Measurements from ENCODE around the gene YAF2.

Gene YAF2

DNA sequence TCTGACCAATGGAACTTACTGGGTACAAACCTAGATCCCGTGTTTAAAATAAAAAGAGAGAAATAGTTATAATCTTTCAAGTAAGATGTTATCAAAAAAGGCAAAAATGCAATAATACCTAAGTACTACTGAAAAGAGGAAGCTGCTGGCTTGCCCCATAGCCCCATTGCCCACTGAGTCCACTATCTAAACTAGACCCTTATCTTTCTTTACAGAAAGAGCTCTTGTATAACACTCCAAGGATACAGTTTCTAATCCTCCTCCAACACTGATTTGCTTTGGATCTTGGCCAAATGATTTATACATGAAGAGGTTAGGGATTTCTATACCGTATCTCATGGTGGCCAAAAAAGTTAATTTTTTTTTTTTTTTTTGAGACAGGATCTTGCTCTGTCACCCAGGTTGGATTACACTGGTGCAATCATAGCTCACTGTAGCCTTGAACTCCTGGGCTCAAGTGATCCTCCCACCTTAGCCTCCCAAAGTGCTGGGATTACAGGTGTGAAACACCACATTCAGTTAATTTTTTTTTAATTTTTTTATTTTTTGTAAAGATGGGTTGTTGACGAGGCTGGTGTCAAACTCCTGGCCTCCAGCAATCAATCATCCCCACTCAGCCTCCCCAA, 96.0 kb downstream of the YAF2 start:
- Mint-ChIP-seq H3K9me3 (no peaks in the 10 kb centered on the region), H3K27me3 (ENCODE audit: low read depth) (peaks cover 3% of the 10 kb centered on the region), H3K4me3 (no peak overlapping the region), H3K27ac (no peak overlapping the region), H3K36me3 (ENCODE audit: low read depth) (peaks cover 3% of the 10 kb centered on the region), H3K4me1 (ENCODE audit: low read depth) (peaks cover 33% of the 10 kb centered on the region)
- DNase-seq (ENCODE audit: low spot score), result no peak

DNA sequence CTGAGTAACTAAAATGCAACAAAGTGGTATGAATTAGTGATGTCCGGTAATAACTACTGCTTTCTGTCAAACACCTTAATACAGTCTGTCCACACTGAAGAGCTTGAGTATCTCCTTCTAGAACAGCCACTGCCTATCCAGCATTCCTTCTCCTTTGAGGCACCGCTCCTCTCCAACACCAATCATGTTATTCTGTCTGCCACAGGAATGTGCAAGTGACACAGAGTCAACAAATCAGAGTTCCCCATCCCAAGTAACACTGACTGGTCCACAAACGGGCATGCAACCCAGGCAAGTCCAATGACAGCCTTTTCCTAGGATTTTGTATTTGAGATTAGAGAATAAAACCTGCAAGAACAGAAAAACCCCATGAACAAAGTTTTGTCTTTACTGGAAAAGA, 97.1 kb downstream of the YAF2 start:
- peaks cover 3% of the 10 kb centered on the region for H3K27me3 Mint-ChIP-seq (ENCODE audit: low read depth)
- H3K4me3 Mint-ChIP-seq, result no peak overlapping the region
- H3K9me3 Mint-ChIP-seq, result no peaks in the 10 kb centered on the region
- peaks cover 3% of the 10 kb centered on the region for H3K36me3 Mint-ChIP-seq (ENCODE audit: low read depth)
- H3K27ac Mint-ChIP-seq, result no peak overlapping the region
- no peak for DNase-seq (ENCODE audit: low spot score)
- peaks cover 32% of the 10 kb centered on the region for H3K4me1 Mint-ChIP-seq (ENCODE audit: low read depth)

DNA sequence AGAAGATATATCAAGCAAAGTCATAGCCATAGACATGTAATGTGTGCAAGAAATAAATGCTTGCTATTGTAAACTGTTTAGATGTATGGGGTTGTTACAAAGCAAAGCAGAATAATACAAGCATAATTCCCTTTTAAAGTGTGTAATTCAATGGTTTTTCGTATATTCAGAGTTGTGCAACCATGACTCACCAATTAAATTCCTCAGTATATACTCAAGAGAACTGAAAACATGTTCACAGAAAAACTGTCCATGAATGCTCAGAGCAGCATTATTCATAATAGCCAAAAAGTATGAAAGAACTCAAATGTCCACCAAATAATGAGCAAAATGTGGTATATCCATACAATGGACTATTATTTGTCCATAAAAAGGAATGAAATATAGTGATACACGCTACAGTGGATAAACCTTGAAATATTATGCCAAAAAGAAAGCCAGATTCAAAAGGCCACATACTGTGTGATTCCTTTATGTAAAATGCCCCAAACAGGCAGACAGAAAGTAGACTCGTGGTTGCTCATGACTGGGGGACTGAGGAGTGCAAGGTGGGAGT, 102.7 kb downstream of the YAF2 start:
- DNase-seq (ENCODE audit: low spot score), result no peak
- Mint-ChIP-seq H3K36me3 (ENCODE audit: low read depth) (no peaks in the 10 kb centered on the region), H3K9me3 (no peaks in the 10 kb centered on the region), H3K27ac (no peak overlapping the region), H3K4me1 (ENCODE audit: low read depth) (peaks cover under 1% of the 10 kb centered on the region), H3K27me3 (ENCODE audit: low read depth) (no peaks in the 10 kb centered on the region), H3K4me3 (no peak overlapping the region)

DNA sequence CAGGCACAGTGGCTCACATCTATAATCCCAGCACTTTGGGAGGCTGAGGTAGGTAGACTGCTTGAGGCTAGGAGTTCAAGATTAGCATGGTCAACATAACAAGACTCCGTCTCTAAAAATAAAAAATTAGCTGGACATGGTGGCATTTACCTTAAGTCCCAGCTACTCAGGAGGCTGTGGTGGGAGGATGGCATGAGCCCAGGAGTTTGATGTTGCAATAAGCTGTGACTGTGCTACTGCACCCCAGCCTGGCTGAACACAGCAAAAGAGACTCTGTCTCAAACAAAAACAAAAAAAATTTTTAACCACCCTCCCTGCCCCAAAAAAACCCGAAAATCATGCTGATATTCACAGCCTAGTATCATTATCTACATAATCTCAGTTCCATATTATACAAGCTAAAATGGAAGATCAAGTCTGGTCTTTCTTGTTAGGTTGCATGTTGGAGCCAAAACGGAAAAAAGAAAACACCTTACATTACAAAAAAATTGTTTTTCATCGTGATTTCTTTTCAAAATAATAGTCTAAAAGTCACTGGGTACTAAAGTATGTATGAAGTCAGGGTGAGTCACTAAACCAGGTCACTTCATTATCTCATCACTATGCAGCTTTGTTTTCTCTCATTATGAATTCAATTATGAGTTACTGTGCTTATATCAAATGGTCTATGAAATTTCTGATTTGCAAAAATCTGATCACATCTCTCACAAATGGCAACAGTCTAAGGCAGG, 107.2 kb downstream of the YAF2 start:
- H3K27ac Mint-ChIP-seq, result no peak overlapping the region
- H3K4me1 Mint-ChIP-seq (ENCODE audit: low read depth), result peaks cover 6% of the 10 kb centered on the region
- DNase-seq (ENCODE audit: low spot score), result no peak
- H3K27me3 Mint-ChIP-seq (ENCODE audit: low read depth), result no peaks in the 10 kb centered on the region
- H3K4me3 Mint-ChIP-seq, result no peak overlapping the region
- no peaks in the 10 kb centered on the region for H3K36me3 Mint-ChIP-seq (ENCODE audit: low read depth)
- no peaks in the 10 kb centered on the region for H3K9me3 Mint-ChIP-seq

DNA sequence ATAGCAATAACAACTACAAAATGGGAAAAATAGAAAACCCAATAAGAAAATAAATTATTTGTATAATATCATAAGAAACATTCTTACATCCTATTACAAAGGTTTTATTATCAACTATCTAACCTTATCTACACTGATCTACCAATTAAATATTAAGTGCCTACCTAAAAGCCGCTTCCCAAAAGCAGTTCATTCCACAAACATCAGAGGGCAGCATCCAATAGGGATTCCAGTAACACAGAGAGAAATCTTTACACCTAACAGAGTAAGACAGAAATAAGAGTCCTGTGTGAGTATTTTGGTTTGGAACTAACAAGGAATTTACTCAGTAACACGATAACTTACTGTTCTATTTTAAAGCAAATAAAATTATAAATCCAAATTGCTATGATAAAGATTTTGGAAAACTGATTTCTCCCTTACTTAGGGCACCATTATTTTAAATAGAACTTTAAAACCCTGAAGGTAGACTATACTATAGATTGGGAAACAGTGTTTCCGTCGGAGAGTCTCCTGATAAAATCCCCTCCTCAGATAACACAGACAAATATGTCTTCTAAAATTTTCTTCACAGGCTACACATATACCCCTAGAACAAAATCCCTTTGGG, 108.3 kb downstream of the YAF2 start:
- Mint-ChIP-seq H3K27ac (no peak overlapping the region), H3K27me3 (ENCODE audit: low read depth) (no peaks in the 10 kb centered on the region), H3K36me3 (ENCODE audit: low read depth) (no peaks in the 10 kb centered on the region), H3K9me3 (no peaks in the 10 kb centered on the region), H3K4me3 (no peak overlapping the region), H3K4me1 (ENCODE audit: low read depth) (peaks cover 6% of the 10 kb centered on the region)
- DNase-seq (ENCODE audit: low spot score), result no peak

DNA sequence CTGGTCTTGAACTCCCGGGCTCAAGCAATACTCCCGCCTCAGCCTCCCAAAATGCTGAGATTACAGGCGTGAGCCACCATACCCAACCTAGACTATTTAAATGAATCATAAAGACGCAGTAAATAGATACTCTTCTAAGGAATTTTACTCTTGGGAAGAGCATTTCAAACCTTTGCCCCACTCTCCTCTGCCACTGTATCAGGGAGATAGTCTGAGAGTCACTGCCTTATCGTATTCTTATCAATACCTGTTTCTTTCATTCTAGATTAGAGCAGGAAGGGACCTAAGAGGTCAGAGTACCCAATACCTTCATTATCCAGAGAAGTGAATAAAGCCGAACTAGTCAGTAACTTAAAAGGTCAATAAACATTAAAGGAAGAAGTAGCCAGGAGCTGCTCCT, 109.2 kb downstream of the YAF2 start:
- DNase-seq (ENCODE audit: low spot score), result no peak
- no peak overlapping the region for H3K4me3 Mint-ChIP-seq
- H3K9me3 Mint-ChIP-seq, result no peaks in the 10 kb centered on the region
- H3K4me1 Mint-ChIP-seq (ENCODE audit: low read depth), result peaks cover 6% of the 10 kb centered on the region
- no peak overlapping the region for H3K27ac Mint-ChIP-seq
- no peaks in the 10 kb centered on the region for H3K36me3 Mint-ChIP-seq (ENCODE audit: low read depth)
- no peaks in the 10 kb centered on the region for H3K27me3 Mint-ChIP-seq (ENCODE audit: low read depth)

DNA sequence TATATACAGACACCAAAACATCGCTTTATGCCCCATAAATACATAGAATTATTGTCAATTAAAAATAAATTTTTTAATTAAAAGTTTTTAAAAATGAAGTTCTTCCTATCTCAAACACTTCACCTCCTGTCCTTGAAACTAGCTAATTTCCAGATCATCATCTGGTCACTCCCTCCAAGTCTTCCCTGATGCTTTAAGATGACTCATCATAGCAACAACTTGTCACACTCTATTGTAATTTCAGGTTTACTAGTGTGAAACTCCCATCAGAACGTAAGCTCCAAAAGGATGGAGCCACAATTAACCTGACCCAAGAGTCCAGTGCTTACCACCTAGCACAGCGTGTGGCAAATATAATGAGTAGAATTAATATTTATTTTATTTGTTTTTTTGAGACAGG, 109.7 kb downstream of the YAF2 start:
- Mint-ChIP-seq H3K27ac (no peak overlapping the region), H3K4me1 (ENCODE audit: low read depth) (peaks cover 6% of the 10 kb centered on the region), H3K36me3 (ENCODE audit: low read depth) (no peaks in the 10 kb centered on the region), H3K9me3 (no peaks in the 10 kb centered on the region), H3K4me3 (no peak overlapping the region), H3K27me3 (ENCODE audit: low read depth) (no peaks in the 10 kb centered on the region)
- no peak for DNase-seq (ENCODE audit: low spot score)

DNA sequence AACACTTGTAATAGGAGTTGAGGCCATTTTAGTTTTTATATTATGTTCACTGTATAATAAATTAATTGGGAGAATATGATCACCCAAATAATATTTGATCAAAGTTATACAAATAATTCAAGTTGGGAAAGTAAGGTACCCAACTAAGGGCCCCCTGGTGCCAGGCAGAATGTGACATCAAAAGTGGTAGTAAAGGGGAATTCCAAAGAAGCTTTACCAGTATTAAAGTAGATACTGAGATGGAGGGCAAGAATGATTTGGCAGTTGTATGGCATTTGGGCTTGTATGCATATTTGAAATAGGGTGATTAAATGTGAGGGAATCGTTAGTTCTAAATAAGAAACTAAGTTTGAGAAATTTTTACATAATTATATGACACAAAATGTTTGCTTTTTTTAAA, 111.1 kb downstream of the YAF2 start:
- no peaks in the 10 kb centered on the region for H3K36me3 Mint-ChIP-seq (ENCODE audit: low read depth)
- no peaks in the 10 kb centered on the region for H3K27me3 Mint-ChIP-seq (ENCODE audit: low read depth)
- H3K4me3 Mint-ChIP-seq, result no peak overlapping the region
- H3K4me1 Mint-ChIP-seq (ENCODE audit: low read depth), result peaks cover 6% of the 10 kb centered on the region
- no peak overlapping the region for H3K27ac Mint-ChIP-seq
- DNase-seq (ENCODE audit: low spot score), result no peak
- H3K9me3 Mint-ChIP-seq, result no peaks in the 10 kb centered on the region

DNA sequence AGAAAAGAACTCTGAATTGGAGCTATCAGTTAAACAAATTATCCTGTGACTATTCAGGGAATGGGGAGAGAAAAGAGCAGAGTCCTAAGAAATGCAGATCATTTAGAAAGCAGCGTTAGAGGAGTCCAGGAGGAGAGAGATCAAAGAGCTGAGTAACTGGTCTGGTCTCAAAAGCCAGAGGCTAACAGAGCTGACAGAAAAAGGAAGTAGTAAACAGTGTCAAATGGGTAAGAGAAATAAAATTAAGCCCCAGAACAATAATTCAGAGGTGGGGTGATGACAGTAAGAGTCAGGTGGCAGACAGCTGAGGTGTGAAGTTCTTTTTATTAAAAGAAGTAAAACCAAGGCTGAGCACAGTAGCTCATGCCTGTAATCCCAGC, 112.7 kb downstream of the YAF2 start:
- Mint-ChIP-seq H3K27ac (no peak overlapping the region), H3K27me3 (ENCODE audit: low read depth) (no peaks in the 10 kb centered on the region), H3K9me3 (no peaks in the 10 kb centered on the region), H3K4me1 (ENCODE audit: low read depth) (peaks cover 6% of the 10 kb centered on the region), H3K36me3 (ENCODE audit: low read depth) (peaks cover 2% of the 10 kb centered on the region), H3K4me3 (no peak overlapping the region)
- DNase-seq (ENCODE audit: low spot score), result no peak

DNA sequence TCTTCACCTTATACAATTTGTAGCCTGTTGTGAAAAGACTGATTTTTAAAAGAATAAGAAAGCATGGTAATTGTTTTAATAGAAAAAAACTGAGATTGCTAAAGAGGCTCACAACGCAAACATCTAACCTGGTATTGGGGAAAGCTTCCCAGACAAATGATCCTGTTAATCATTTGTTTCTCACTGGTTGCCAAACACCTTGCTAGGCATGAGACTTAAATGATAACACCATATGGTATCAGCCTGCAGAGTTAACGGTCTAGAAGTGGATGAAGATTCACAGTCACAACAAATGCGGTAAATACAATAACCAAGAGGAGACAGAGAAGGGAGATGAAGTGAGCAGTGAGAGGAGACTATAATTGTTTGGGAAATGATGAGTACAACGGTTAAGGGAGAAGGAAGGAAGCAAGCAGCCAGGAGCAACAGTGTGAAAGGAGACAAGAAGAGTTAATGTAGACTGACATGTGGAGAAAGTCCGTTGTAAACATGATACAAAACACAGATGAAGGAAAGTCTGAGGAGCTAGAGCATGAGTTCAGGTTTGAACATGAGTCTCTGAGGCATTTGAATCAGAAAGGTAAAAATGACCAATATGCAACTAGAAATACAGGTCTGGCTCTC, 113.2 kb downstream of the YAF2 start:
- Mint-ChIP-seq H3K4me3 (no peak overlapping the region), H3K27ac (no peak overlapping the region), H3K9me3 (no peaks in the 10 kb centered on the region), H3K36me3 (ENCODE audit: low read depth) (peaks cover 5% of the 10 kb centered on the region), H3K4me1 (ENCODE audit: low read depth) (peaks cover 8% of the 10 kb centered on the region), H3K27me3 (ENCODE audit: low read depth) (no peaks in the 10 kb centered on the region)
- DNase-seq (ENCODE audit: low spot score), result no peak

DNA sequence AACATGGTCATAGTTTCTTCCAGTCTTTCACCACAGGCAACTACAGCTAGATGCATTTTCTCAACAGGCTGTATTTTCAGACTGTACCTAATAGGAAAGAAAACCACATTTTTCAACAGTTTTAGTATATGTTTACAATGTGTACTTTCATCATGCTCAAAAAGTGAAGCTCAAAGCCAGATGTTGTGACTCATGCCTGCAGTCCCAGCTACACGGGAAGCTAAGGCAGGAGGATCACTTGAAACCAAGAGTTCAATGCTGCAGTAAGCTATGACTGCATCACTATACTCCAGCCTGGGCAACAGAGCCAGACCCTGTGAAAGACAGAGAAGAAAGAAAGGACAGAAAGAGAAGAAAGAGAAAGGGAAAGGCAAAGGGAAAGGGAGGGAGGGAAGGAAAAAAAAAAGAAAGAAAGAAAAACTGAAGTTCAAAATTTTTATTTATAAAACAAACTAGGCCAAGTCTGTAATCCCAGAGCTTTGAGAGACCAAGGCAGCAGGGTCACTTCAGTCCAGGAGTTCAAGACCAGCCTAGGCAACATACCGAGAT, 118.9 kb downstream of the YAF2 start:
- H3K4me3 Mint-ChIP-seq, result no peak overlapping the region

DNA sequence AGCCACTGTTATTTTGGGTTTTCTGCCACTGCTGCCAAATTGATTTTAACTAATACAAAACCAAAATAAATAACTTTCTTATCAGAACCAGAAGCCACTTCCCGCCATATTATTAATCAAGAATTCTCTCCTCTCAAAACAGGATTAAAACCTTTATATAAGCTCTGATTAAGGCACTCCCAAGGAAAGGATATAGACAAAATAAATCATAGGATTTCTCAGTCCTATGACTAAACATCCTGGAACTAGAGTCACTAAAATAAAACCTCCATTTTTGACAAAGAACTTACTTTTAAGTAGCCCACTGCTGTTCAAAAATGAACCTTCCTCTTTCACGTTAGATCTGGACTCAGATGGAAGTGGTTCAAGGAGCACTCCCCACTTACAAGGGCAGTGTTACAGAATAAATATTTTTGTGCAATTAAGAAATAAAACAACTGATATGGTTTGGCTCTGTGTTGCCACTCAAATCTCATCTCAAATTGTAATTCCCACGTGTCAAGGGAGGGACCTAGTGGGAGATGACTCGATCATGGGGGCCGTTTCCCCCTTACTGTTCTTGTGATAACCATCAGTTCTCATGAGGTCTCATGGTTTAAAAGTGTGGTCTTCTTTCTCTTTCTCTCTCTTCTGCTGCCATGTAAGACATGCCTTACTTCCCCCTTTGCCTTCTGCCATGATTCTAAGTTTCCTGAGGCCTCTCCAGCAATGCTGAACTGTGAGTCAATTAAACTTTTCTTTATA, 119.7 kb downstream of the YAF2 start:
- Mint-ChIP-seq H3K9me3 (peaks cover 7% of the 10 kb centered on the region), H3K4me1 (ENCODE audit: low read depth) (peaks cover 10% of the 10 kb centered on the region), H3K36me3 (ENCODE audit: low read depth) (peaks cover 45% of the 10 kb centered on the region), H3K27ac (no peak overlapping the region), H3K27me3 (ENCODE audit: low read depth) (no peaks in the 10 kb centered on the region), H3K4me3 (no peak overlapping the region)
- DNase-seq (ENCODE audit: low spot score), result no peak

More for the DNA sequence above, 118.9 kb downstream of the YAF2 start:
- Mint-ChIP-seq H3K27me3 (ENCODE audit: low read depth) (no peaks in the 10 kb centered on the region), H3K27ac (peak overlapping the region; percentile 82), H3K36me3 (ENCODE audit: low read depth) (peaks cover 40% of the 10 kb centered on the region), H3K4me1 (ENCODE audit: low read depth) (peaks cover 10% of the 10 kb centered on the region), H3K9me3 (peaks cover 2% of the 10 kb centered on the region)
- no peak for DNase-seq (ENCODE audit: low spot score)

DNA sequence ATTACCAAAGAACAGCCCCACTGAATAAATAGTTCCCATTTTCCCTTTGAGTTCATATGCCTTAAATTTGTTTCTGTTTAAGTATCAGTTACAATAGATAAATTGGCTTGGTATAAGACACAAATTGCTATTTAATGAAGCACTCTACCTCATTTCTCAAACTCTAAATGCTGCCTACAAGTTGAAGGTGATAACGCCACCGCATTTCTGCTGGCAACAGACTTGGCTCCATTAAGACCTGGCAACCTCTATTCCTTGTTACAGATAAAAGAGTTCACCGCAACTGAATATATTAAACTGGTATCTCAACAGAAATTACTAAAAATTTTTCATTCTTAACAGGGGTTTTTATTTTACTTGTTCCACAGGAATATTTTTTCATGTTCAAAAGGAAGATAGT, 129.0 kb downstream of the YAF2 start:
- Mint-ChIP-seq H3K4me1 (ENCODE audit: low read depth) (no peaks in the 10 kb centered on the region), H3K27ac (no peak overlapping the region)

More for the DNA sequence above, 129.0 kb downstream of the YAF2 start:
- no peak for DNase-seq (ENCODE audit: low spot score)
- Mint-ChIP-seq H3K9me3 (peaks cover 11% of the 10 kb centered on the region), H3K27me3 (ENCODE audit: low read depth) (no peaks in the 10 kb centered on the region), H3K36me3 (ENCODE audit: low read depth) (peaks cover 33% of the 10 kb centered on the region), H3K4me3 (no peak overlapping the region)

Measured in T-helper 2 cell treated with Interferon-gamma antibody and Interleukin-4, amounts not matched to agents 5 μg/mL and 100 μg/mL, for 36 hours (primary cell).